ENCODE measurements around the gene UBE2M.
"Not testable (repeated sequence)": the region's sequence is repeated elsewhere in the genome, so short reads cannot be mapped to it uniquely, and the experiment has no call there.

DNA sequence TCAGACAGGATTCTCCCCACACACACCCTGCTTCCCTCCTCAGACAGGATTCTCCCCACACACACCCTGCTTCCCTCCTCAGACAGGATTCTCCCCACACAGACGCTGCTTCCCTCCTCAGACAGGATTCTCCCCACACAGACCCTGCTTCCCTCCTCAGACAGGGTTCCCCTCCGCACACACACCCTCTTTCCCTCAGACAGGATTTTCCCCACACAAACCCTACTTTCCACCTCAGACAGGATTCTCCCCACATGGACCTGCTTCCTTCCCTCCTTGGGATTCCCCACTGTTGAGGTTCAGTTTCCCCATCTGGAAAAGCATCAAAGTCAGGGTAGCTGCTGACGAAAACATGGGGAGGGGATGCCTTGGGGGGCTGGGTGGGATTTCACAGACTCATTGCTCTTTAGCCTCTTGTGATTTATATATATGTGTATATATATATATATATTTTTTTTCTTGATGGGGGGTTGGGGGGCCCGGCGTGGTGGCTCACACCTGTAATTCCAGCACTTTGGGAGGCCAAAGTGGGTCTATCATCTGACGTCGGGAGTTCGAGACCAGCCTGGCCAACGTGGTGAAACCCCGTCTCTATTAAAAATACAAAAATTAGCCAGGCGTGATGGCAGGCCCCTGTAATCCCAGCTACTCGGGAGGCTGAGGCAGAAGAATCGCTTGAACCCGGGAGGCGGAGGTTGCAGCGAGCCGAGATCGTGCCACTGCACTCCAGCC is 15.6 kb downstream of the UBE2M start:
- TF ChIP-seq, protein P1, sequence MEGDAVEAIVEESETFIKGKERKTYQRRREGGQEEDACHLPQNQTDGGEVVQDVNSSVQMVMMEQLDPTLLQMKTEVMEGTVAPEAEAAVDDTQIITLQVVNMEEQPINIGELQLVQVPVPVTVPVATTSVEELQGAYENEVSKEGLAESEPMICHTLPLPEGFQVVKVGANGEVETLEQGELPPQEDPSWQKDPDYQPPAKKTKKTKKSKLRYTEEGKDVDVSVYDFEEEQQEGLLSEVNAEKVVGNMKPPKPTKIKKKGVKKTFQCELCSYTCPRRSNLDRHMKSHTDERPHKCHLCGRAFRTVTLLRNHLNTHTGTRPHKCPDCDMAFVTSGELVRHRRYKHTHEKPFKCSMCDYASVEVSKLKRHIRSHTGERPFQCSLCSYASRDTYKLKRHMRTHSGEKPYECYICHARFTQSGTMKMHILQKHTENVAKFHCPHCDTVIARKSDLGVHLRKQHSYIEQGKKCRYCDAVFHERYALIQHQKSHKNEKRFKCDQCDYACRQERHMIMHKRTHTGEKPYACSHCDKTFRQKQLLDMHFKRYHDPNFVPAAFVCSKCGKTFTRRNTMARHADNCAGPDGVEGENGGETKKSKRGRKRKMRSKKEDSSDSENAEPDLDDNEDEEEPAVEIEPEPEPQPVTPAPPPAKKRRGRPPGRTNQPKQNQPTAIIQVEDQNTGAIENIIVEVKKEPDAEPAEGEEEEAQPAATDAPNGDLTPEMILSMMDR (optimal IDR thresholded peaks at IDR 0.05 in 1 of 3, IDR thresholded peaks at IDR 0.05 in 1 of 3, conservative IDR thresholded peaks at IDR 0.05 in 1 of 3; ENCODE audit: extremely low read depth in 1 of 3, insufficient read depth in 2 of 3, low read length in 3 of 3): not testable (repeated sequence)
- not testable (repeated sequence) for TF ChIP-seq EZH2 (IDR thresholded peaks at IDR 0.05; ENCODE audit: low read length)

Measured in keratinocyte (primary cell).